NCI-H1436 (cell line): Measurements from ENCODE around the gene GUK1.

Experiments used
- DNase-seq: peaks from one replicate; lab custom pipeline; 2025; lab: John Stamatoyannopoulos, UW

Gene GUK1, protein sequence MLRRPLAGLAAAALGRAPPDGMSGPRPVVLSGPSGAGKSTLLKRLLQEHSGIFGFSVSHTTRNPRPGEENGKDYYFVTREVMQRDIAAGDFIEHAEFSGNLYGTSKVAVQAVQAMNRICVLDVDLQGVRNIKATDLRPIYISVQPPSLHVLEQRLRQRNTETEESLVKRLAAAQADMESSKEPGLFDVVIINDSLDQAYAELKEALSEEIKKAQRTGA

DNA sequence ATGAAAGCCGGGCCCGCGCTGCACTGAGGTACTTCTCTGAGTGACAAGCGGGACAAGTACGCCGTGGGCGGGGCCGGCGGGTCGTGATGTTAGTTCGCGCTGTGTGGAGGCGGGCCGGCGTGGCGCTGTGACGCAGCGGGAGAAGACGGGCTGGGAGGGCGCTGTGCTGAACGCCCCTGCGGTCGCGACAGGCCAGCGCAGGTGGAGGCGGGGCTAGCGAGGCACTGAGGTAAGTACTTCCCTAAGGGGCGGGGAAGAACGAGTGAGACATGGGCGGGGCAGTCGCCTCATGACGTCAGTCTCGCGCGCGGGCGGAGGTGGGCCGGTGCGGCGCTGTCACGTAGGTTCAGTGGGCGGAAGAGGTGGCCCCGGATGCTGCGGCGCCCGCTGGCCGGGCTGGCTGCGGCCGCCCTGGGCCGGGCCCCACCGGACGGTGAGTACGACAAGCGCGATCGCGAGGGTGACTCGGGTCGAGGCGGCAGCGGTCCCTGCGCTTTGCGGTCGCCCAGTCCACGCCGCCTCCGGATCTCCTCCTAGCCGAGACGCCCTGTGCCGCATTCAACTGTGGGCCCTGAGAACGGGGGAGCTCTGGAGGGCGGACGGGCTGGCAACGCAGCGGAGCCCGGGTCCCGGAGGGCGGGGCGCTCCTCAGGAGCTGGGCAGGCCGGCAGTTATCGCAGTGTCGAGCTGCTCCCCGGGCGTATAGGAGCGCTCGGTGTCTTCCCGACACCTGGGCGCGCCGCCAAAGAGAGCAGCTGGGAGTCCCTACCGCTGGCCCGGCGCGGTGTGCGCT lies at the start of gene GUK1:
Gene GUK1, plus strand, starts transcription at position 349 of the 793 bp plus-strand sequence. Its CDS starts 24 bp downstream, at position 373.
- peak; percentile 100 for DNase-seq

DNA sequence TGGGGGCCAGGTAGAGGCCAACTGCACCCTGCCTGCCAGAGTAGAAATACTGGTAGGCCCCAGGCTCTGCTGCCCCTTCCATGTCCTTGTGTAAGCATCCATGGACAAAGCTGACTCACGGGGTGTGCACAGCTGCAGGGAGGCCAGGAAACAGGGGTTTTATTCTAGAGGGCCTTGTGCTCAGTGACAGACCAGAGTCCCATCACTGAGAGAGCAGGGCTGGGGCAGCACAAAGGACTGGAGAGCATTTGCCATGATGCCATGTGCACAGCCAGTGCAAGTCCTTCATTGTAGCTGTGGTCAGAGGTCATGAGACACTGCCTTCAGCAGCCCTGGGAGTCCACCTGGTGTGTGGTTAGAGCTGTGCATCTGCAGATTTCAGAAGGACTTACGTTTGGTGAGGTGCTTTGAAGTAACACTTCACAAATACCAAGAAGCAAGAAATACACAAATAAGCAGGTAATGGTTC lies 49.4 kb upstream of the GUK1 start:
- DNase-seq, result no peak

DNA sequence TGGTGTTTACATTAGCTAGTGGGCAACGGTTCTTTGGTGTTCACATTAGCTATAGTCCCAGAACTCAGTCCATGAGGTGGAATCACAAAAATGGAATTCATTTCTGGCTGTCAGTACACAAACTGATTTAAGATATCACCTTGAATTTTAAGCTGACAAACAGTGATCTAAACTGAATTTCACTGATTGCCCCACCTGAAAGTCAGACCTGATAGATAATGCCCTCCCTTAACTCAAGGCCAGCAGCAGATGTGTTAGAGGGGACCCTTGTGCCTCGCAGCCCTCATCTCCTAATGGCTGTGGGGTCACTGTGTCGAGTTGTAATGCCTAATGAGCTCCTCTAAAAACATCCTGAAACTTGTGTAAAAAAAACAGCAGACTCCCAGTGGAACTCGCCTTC lies 49.0 kb upstream of the GUK1 start:
- DNase-seq, result no peak

DNA sequence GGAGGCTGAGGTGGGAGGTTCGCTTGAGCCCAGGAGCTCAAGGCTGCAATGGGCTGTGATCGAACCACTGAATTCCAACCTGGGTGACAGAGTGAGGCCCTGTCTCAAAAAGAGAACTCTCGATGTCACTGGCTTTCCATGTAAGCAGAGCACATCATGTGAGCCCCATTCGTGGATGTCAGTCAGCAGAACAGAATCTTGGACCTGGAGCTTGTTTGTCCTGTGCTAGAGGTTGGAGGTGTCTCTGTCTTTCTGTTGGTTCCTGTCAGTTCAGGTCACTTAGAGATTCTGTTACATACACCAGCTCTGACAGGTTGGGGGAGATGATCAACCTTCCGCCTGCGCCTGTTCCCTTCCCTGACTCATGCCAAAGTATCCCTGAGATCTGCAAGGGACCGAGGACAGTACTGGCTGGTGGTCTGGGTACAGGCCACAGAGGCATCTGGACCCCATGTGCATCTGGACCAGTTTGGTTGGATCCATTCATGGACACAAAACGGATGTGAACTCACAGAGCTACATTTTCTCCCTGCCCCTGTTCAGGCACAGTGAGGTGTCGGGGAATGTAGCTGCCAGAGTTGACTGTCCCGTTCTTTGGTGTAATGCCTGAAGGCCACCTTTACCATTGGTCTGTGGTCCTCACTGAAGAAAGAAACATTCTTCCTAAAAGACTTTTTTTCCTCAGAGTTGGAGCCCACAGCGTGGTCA lies 47.6 kb upstream of the GUK1 start:
- DNase-seq, result no peak

DNA sequence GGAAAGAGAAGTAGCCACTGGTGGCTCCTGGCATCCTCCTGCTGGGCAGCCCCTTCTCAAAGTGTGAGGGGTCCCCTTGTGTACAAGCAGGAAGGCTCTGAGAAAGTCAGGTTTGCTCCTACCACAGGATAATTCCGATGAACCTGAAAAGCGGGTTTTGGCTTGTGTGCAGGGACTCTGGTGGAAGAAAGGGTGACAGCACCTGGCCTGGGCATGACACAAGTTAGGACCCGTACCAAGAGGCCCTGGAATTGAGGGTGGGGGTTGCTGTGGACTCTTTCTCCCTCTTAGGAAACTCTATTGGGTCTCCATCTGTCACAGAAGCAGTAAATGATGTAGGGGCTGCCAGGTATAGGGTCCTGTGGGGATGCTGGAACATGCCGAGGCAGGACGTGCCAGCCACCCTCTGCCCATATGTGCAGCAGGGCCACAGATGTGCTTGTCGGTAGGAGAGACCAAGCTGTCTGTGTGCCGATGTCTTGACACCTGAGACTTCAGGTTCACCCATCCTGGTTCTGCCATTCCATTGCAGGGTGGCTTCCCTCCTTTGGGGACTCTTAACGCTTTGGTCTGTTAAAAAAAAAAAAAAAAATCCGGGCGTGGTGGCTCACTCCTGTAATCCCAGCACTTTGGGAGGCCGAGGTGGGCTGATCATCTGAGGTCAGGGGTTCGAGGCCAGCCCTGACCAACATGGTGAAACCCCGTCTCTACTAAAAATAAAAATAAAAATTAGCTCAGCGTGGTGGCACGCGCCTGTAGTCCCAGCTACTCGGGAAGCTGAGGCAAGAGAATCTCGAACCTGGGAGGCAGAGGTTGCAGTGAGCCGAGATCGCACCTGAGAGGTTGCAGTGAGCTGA lies 46.8 kb upstream of the GUK1 start:
- DNase-seq, result no peak

DNA sequence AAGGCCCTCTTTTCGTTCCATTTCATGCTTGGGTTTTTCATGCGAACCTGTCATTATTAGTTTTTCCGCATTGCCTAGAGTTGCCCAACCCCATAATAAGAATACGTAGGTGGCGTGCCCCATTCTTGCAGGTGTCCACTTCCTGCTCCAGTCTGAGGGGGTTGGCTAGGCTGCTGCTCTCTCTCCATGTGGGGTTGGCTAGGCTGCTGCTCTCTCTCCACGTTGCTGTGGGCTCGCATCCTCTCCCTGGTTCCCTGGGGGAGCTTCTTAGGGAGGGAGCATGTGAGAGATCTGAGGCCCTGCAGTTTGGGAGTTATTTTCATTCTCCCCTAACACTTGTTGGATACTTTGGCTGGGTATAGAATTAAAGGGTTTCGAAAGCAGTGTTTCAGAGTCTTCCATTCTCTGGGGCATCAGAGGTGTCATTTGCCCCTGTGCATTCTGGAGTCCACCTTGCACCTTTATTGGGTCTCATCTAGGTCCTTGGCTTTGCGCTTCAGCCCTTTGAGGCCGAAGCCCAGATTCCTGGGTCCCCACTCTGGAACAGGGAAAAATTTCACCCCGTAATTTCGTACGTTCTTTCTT lies 45.6 kb upstream of the GUK1 start:
- no peak for DNase-seq

DNA sequence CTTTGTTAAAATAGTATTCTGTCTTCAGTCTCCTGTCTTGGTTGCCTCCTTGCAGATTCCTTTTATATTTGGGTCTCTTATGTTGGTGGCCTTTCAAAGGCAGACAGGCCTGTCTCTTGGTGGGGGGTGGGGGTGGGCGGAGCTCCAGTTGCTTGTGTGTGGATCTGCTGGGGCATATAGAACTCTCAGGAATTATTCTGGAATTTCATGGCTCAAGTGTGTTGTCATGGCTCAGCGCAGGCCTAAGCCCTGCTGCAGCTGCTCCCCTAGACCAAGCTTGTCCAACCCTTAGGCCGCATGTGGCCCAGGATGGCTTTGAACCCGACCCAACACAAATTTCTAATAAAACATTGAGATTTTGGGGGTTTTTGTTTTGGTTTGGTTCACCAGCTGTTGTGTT lies 44.9 kb upstream of the GUK1 start:
- no peak for DNase-seq

DNA sequence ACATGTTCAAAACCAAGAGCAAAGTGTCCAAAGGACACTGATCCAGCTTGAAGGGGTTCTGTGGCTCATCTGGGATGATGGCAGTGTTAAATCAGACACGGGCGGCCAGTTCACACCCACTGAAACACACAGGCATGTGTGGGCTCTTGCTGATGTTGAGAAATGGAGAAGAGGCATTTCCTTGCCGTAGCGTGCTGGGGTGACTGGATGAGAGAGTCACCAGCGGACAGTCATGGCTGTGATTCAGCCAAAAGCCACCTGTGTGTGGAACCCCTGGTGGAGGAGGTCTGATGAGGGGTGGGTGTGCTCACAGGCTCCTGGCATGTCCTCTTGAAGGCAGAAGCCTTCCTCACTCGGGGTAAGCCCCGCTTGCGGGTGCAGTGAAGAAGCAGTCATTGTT lies 44.1 kb upstream of the GUK1 start:
- no peak for DNase-seq

DNA sequence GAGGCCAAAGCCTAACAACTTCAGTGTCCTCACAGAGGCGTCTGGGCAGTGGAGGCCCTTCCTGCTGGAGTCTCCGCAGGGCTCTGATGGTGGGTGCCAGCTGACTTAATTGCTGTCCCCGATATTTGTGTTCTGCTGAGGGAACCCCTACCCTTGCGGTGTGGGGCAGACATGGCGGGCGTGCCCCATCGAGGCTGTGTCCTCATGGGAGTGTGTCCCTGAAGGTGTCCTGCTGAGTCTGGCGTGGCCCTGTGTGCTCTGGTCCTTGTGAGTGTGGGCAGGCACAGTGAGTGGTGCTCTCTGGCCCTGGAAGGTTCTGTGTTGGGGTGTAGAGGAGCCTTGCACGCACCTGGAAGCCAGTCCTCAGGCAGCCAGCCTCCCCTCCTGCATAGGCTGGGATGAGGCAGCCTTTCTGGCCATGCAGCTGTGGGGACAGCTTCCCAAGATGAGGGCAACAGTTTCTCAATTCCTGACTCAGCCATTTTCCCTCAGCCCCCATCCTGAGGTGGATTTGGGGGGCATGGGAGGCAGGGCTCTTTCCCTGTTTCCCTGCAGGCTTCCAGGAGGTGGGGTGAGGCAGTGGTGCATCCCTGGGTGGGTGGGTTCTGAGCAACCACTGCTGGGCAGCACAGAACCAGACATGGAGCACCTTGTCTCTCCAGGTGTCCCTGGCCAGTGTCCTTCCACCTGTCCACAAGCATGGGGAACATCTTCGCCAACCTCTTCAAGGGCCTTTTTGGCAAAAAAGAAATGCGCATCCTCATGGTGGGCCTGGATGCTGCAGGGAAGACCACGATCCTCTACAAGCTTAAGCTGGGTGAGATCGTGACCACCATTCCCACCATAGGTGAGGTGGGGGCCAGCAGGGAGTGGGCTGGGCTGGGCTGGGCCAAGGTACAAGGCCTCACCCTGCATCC lies 43.4 kb upstream of the GUK1 start:
- DNase-seq, result no peak

DNA sequence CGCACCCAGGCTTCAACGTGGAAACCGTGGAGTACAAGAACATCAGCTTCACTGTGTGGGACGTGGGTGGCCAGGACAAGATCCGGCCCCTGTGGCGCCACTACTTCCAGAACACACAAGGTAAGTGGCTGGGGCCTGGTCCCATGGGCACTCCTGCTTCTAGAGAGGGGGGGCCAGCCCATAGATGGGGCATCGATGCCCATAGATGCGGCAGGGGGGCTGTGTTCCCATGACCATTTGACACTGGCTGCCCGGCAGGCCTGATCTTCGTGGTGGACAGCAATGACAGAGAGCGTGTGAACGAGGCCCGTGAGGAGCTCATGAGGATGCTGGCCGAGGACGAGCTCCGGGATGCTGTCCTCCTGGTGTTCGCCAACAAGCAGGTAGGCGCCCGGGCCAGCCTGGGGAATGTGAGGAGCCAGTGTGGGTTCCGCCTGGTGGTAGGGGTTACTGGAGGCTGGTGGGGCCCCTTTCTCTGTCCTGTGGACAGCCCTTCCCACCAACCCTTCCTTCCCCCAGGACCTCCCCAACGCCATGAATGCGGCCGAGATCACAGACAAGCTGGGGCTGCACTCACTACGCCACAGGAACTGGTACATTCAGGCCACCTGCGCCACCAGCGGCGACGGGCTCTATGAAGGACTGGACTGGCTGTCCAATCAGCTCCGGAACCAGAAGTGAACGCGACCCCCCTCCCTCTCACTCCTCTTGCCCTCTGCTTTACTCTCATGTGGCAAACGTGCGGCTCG lies 42.6 kb upstream of the GUK1 start:
- DNase-seq, result no peak

DNA sequence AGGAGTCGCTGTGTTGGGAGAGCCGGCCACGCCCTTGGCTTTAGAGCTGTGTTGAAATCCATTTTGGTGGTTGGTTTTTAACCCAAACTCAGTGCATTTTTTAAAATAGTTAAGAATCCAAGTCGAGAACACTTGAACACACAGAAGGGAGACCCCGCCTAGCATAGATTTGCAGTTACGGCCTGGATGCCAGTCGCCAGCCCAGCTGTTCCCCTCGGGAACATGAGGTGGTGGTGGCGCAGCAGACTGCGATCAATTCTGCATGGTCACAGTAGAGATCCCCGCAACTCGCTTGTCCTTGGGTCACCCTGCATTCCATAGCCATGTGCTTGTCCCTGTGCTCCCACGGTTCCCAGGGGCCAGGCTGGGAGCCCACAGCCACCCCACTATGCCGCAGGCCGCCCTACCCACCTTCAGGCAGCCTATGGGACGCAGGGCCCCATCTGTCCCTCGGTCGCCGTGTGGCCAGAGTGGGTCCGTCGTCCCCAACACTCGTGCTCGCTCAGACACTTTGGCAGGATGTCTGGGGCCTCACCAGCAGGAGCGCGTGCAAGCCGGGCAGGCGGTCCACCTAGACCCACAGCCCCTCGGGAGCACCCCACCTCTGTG lies 41.7 kb upstream of the GUK1 start:
- DNase-seq, result no peak

DNA sequence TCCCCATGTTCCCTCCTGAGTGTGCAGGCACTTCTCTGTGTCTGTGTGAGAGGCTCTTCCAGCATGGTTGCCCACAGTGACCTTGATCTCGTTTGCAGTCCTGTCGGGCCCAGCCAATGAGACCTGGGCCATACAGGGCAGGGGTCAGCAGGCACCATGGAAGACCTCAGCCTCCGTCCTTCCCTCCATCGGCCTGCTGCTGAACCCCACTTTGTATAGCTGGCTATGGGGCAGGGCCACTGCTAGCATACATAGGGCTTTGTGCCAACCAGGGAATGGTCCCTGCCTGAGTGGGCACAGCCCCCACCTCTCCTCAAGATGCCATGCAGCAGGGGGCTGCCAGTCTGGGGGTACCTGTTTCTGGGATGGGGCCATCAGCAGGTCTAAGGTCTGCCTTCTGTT lies 40.7 kb upstream of the GUK1 start:
- no peak for DNase-seq

DNA sequence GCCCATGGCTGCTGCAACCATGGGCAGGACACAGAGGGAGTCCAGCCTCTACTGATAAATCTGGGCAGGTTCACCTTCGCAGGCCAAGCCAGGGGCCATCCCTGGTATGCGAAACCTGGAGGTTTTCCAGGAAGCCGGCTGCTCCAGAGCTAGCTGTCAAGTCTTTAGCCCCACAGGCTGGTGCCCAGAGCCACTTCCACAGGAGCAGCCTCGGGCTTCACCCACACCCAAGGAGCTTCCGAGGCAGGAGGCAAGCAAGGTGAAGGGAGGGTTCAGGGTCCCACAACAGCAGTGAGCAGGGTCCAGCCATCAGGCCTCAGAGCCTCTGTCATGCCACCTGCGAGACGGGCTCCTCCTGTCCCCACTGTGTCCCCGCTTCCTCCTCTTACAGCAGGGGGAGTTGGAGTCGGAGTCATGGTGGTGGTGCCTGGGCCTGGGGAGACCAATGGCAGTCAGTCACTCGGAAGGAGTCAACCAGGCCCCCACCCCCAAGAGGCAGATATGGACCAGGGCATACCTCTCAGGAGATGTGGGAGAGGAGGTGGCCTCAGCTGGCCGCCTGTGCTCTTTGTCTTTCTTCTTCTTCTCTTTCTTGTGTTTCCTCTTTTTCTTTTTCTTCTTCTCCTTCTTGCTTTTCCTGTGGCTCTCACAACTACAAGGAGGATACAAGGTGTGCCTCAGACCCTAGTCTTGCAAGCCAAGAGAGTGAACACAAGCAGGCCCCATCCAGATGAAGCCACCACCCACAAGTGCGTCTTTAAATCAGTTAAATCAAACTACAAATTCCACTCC lies 39.1 kb upstream of the GUK1 start:
- DNase-seq, result no peak

DNA sequence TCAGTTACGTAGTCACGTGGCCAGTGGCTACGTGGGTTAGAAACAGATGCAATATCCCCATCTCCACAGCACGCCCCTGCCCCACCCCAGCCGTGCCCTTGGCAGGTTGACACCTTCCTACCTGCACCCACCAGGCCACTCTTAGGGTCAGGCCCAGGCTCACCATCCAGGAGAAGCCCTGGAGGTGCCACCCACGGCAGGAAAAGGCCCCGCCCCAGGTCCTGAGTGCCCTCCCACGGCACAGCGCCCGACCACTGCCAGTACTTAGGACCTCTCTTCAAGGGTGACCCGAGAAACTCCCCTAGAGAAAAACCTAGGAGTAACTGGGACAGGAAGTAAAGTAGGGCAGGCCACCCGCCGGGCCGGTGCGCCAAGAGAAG lies 38.5 kb upstream of the GUK1 start:
- DNase-seq, result no peak

DNA sequence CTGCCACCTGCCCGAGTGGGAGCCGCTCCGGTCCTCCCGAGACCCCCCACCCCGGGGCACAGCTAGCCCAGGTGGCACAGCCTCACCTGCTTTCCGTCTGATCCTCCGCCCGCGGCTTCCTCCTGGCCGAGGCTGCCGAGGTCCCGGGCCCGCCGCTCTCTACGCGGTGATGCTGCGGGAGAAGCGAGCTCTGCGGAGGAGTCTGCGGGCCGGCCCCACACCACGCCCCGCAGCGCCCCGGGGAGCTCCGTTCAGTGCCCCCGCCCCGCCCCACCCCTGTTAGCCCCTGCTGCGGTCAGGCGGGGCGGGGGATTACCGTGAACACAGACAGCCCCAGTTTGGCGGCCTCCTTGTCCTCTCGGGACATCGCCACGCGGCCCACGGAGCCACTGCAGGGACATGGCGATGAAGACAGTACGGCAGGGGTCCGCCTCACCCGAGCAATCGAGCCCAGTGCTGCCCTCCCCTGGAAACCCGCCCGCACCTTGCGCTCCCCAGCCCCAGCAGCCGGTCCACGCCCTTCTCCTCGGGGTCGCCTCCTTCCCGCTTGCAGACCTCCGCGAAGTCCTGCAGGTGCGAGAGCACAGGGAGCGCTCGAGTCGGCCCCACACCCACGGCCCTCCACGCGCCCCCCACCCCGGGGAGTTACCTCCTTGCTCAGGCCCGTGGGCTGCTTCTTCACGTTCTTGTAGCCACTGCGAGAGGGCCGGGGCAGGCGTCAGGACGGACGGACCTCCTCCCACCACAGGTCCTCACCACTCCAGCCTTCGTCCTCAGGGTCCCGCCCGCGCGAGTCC lies 37.9 kb upstream of the GUK1 start:
- peak; percentile 49 for DNase-seq

DNA sequence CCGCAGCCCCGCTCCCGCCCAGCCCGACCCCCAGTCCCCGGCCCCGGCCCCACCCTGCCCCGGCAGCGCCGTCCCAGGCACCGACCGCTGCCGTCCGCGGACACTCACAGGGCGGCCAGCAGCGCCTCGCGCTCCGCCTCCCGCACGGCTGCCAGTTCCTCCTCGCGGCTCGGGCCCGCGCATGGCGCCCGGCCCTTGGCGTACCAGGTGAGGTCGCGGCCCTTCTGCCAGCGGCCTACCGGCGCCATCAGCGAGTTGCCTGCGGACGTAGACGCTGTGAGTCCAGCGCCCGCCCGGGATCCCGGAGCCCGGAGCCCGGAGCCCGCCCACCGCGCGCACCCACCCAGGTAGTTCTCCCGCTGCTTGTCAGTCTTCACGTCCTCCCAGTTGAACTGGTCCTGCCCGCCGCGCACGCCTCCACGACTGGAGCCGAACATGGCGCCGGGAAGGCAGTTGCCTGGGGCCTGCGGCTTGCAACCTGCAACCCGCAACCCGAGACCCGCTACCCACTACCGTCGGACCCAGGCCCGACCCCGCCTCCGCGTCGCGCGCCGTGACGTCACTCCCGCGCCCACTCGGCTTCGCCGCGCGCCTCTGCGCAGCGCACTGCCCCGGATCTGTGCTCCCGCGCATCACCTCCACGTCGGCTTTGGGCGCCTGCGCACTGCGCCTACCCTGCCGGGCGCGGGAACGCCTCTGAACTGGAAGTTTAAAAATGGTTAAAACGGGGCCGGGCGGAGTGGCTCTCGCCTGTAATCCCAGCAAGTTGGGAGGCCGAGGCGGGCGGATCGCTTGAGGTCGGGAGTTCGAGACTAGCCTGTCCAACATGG lies 37.1 kb upstream of the GUK1 start, which contains the start of gene C1orf35:
Gene C1orf35, minus strand, starts transcription at position 535 of the 830 bp plus-strand sequence. Its CDS starts 98 bp downstream, at position 437.
- DNase-seq, result peak; percentile 96
